BLaER1 (cell line): ENCODE results near the gene PAOX.
"Not testable (repeated sequence)": the region's sequence is repeated elsewhere in the genome, so short reads cannot be mapped to it uniquely, and the experiment has no call there.

Source experiments
- H3K27ac ChIP-seq: shearing (Covaris generic); formaldehyde crosslinking; 2 replicates; pipeline ENCODE4 v1.8.1; 2022
- H3K27me3 ChIP-seq: shearing (Covaris generic); formaldehyde crosslinking; 2 replicates; pipeline ENCODE4 v1.8.1; 2022
- H3K36me3 ChIP-seq: shearing (Covaris generic); formaldehyde crosslinking; 2 replicates; pipeline ENCODE4 v1.8.1; 2022
- H3K4me1 ChIP-seq: shearing (Covaris generic); formaldehyde crosslinking; 2 replicates; pipeline ENCODE4 v1.8.1; 2022
- H3K4me2 ChIP-seq: shearing (Covaris generic); formaldehyde crosslinking; 2 replicates; pipeline ENCODE4 v1.8.1; 2022
- H3K4me3 ChIP-seq: shearing (Covaris generic); formaldehyde crosslinking; 2 replicates; pipeline ENCODE4 v1.8.1; 2022
- H3K9ac ChIP-seq: shearing (Covaris generic); formaldehyde crosslinking; 2 replicates; pipeline ENCODE4 v1.8.1; 2022
- H3K9me3 ChIP-seq: shearing (Covaris generic); formaldehyde crosslinking; 2 replicates; pipeline ENCODE4 v1.8.1; 2022
- H4K20me1 ChIP-seq: shearing (Covaris generic); formaldehyde crosslinking; 2 replicates; pipeline ENCODE4 v1.8.1; 2022
- Cebpa-rat ChIP-seq: shearing (Covaris generic); IDR thresholded peaks from 2 replicates; pipeline ENCODE4 v1.8.1; 2022

PAOX gene

DNA sequence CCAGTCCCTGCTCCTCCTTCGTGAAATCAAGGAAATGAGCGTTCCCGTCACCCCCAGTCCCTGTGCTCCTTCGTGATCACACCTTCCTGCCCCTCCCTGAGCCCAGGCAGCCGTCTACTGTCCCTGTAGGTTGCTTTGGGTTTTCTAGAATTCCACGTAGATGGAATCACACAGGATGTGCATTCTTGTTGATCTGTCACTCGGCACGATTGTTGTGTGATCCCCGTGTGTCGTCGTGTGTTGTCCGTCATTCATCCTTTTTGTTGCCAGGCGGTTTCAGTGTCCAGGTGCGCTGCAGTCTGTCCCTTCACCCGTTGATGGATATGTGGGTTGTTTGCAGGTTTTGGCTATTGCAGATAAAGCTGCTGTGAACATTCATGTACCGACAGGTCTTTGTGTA lies 24.3 kb downstream of the PAOX start:
- H3K9me3 ChIP-seq, result peaks cover 22% of the 10 kb centered on the region
- H3K36me3 ChIP-seq, result peaks cover 99% of the 10 kb centered on the region
- no peak overlapping the region for H3K9ac ChIP-seq
- no peaks in the 10 kb centered on the region for H3K27me3 ChIP-seq
- peaks cover 90% of the 10 kb centered on the region for H4K20me1 ChIP-seq
- no peak for TF ChIP-seq Cebpa-rat
- H3K27ac ChIP-seq, result no peak overlapping the region
- H3K4me3 ChIP-seq, result no peak overlapping the region
- H3K4me1 ChIP-seq, result no peaks in the 10 kb centered on the region
- no peak overlapping the region for H3K4me2 ChIP-seq

- no peak overlapping the region for H3K4me2 ChIP-seq
- peaks cover 99% of the 10 kb centered on the region for H3K36me3 ChIP-seq
- no peak overlapping the region for H3K27ac ChIP-seq
- no peaks in the 10 kb centered on the region for H3K4me1 ChIP-seq
- H4K20me1 ChIP-seq, result peaks cover 90% of the 10 kb centered on the region
- TF ChIP-seq Cebpa-rat, result no peak
- no peak overlapping the region for H3K9ac ChIP-seq
- H3K4me3 ChIP-seq, result no peak overlapping the region
- H3K27me3 ChIP-seq, result no peaks in the 10 kb centered on the region
- peaks cover 26% of the 10 kb centered on the region for H3K9me3 ChIP-seq
Observed at GRCh38 chr10:133403784-133404183, 24.7 kb downstream of the PAOX start.

GRCh38 chr10:133405272-133405671 lies 26.2 kb downstream of the PAOX start:
- Histone ChIP-seq H3K4me1 (no peaks in the 10 kb centered on the region), H4K20me1 (peaks cover 84% of the 10 kb centered on the region), H3K9ac (no peak overlapping the region), H3K36me3 (peaks cover 99% of the 10 kb centered on the region), H3K4me3 (no peak overlapping the region), H3K4me2 (no peak overlapping the region), H3K27ac (no peak overlapping the region), H3K27me3 (no peaks in the 10 kb centered on the region), H3K9me3 (peaks cover 41% of the 10 kb centered on the region)
- no peak for TF ChIP-seq Cebpa-rat

DNA sequence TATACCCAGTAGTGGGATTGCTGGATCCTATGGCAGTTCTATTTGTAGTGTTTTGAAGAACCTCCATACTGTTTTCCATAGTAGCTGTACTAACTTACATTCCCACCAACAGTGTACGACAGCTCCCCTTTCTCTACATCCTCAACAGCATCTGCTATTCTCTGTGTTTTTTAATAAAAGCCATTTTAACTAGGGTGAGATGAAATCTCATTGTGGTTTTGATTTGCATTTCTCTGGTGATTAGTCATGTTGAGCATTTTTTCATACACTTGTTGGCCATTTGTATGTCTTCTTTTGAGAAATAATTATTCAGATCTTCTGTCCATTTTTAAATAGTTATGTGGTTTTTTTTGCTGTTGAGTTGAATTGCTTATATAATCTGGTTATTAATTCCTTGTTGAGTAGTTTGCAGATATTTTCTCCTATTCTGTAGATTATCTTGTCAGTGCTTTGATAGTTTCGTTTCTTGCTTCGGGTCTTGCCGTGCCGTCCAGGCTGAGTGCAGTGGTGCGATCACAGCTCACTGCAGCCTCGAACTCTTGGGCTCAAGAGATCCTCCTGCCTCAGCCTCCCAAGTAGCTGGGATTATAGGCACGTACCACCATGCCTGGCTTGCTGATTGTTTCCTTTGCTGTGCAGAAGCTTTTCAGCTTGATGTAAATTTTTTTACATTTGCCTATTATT lies 26.9 kb downstream of the PAOX start:
- Histone ChIP-seq H3K9ac (no peak overlapping the region), H3K9me3 (peaks cover 48% of the 10 kb centered on the region), H3K36me3 (peaks cover 99% of the 10 kb centered on the region), H3K4me2 (no peak overlapping the region), H3K27ac (no peak overlapping the region), H4K20me1 (peaks cover 77% of the 10 kb centered on the region), H3K4me3 (no peak overlapping the region), H3K4me1 (no peaks in the 10 kb centered on the region), H3K27me3 (no peaks in the 10 kb centered on the region)
- no peak for TF ChIP-seq Cebpa-rat

DNA sequence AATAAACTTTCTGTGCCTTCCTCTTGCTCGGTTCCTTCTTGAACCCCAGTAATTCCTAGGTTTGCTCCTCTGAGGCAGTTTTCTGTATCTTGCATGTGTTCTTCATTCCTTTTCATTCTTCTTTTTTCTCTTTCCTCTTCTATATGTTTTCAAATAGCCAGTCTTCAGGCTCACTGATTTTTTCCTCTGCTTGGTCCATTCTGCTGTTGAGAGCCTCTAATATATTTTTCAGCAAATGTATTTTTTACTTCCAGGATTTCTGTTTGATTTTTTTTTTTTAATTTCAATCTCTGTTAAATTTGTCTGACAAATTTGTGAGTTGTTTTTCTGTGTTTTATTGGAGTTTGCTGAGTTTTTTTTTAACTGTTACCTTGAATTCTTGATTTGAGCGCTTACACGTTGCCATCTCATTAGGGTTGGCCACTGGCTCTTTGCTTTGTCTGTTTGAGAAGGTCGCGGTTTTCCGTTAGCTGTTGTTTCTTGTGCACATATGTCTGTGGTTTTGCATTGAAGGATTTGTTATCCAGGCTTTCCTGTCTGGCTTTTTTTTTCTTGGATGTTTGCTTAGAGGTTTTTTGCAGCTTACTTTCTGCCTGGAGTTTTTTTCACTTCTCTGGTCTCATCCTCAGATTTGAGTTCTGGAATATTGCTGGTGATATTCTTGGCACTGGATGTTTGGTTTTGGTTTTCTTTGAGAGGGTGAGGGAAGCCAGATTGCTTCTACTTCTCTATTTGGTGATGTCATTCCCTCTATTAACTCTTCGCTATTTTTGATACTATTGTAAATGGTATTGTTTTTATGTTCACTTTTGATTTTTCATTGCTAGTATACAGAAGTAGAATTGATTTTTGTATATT lies 32.7 kb downstream of the PAOX start:
- H3K9ac ChIP-seq, result no peak overlapping the region
- H3K36me3 ChIP-seq, result peaks cover 92% of the 10 kb centered on the region
- peaks cover 90% of the 10 kb centered on the region for H3K9me3 ChIP-seq
- H4K20me1 ChIP-seq, result peaks cover 26% of the 10 kb centered on the region; the same call in 1 of the 2 replicates
- no peaks in the 10 kb centered on the region for H3K27me3 ChIP-seq
- no peak overlapping the region for H3K27ac ChIP-seq
- H3K4me1 ChIP-seq, result no peaks in the 10 kb centered on the region
- no peak for TF ChIP-seq Cebpa-rat
- H3K4me3 ChIP-seq, result peak overlapping the region; percentile 35; the same call in 1 of the 2 replicates
- no peak overlapping the region for H3K4me2 ChIP-seq

DNA sequence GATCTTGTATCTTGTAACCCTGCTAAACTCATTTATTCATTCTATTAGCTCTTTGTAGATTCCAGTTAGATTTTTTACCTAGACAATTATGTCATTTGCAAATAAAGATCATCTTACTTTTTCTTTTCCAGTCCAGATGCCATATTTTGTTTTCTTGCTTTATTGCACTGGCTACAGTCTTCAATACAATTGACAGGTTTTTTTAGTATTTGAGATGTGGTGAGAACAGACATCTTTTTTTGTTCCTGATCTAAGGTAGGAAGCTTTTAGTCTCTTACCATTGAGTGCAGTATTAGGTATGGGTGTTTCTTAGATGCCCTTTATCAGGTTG lies 33.3 kb downstream of the PAOX start:
- Histone ChIP-seq H3K9me3 (peaks cover 84% of the 10 kb centered on the region), H3K27me3 (no peaks in the 10 kb centered on the region), H3K36me3 (peaks cover 86% of the 10 kb centered on the region)

GRCh38 chr10:133414401-133414800 lies 35.3 kb downstream of the PAOX start:
- H4K20me1 ChIP-seq, result peaks cover 18% of the 10 kb centered on the region
- H3K27ac ChIP-seq, H3K27me3 ChIP-seq, H3K4me1 ChIP-seq, H3K9ac ChIP-seq, H3K4me2 ChIP-seq, H3K4me3 ChIP-seq: not testable (repeated sequence)
- peaks cover 63% of the 10 kb centered on the region for H3K9me3 ChIP-seq
- peaks cover 82% of the 10 kb centered on the region for H3K36me3 ChIP-seq

More for the DNA sequence above, 33.3 kb downstream of the PAOX start:
- Histone ChIP-seq H3K4me2 (no peak overlapping the region), H3K9ac (no peak overlapping the region), H3K4me3 (no peak overlapping the region), H3K27ac (no peak overlapping the region), H4K20me1 (peaks cover 22% of the 10 kb centered on the region; the same call in 1 of the 2 replicates), H3K4me1 (no peaks in the 10 kb centered on the region)
- TF ChIP-seq Cebpa-rat, result no peak

GRCh38 chr10:133415752-133416151 lies 36.7 kb downstream of the PAOX start:
- no peak for TF ChIP-seq Cebpa-rat
- no peaks in the 10 kb centered on the region for H3K27me3 ChIP-seq
- peaks cover 28% of the 10 kb centered on the region for H4K20me1 ChIP-seq
- no peak overlapping the region for H3K4me3 ChIP-seq
- no peak overlapping the region for H3K4me2 ChIP-seq
- H3K9ac ChIP-seq, result no peak overlapping the region
- no peak overlapping the region for H3K27ac ChIP-seq
- peaks cover 82% of the 10 kb centered on the region for H3K36me3 ChIP-seq
- H3K9me3 ChIP-seq, result peaks cover 50% of the 10 kb centered on the region
- H3K4me1 ChIP-seq, result no peaks in the 10 kb centered on the region

DNA sequence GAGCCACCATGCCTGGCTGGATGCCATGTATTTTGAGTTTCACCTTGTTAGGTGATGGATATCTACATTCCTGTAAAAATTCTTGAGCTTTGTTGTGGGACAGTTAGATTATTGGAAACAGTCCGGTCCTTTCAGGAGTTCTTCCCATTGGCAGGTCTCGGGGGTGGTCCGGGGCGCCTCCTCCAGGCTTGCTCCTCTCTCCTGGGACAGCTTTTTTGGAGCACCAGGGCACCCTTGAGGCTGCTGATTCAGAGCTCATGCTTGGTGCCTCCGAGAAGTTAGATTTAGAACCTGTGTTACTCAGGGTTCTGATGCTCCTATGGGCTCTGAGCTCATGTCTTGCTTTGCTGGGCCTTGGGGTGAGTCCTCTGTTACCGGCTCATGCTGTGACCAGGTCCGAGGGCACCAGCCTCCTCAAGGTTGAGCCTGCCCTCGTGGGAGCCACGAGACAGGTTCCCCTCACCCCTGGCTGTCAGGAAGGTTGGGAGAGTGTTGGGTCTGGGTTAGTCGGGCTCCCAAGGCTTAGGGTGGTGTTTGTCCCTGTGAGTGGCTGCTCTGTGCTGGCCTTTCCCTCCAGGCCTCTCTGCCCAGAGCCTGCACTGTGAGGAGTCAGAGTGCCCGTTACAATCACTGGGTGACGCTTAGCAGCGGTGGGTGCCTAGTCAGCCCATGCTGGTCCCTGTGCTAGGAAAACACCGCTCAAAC lies 39.4 kb downstream of the PAOX start:
- peaks cover 23% of the 10 kb centered on the region for H3K9me3 ChIP-seq
- H3K36me3 ChIP-seq, result peaks cover 59% of the 10 kb centered on the region
- H3K4me2 ChIP-seq, result no peak overlapping the region
- TF ChIP-seq Cebpa-rat, result no peak
- H3K4me1 ChIP-seq, result peaks cover 12% of the 10 kb centered on the region
- H3K9ac ChIP-seq, result no peak overlapping the region
- peaks cover 23% of the 10 kb centered on the region for H3K27me3 ChIP-seq
- peaks cover 55% of the 10 kb centered on the region for H4K20me1 ChIP-seq
- no peak overlapping the region for H3K27ac ChIP-seq
- H3K4me3 ChIP-seq, result no peak overlapping the region
